ENCODE measurements around the gene DLG4. TPM values are rescaled to one million over a fixed set of nuclear protein-coding genes. Genes with fewer than 3 reads are reported as not detected.

DLG4 gene
- total RNA-seq, 1 experiment from 2014 or later = 8.9 TPM

GRCh38 chr17:7139400-7139799, 80.2 kb downstream of the DLG4 start:
- H3K4me3 ChIP-seq = no peak overlapping the region
- no peaks in the 10 kb centered on the region for H3K9me3 ChIP-seq (replicated peaks)
- no peak for DNase-seq (ENCODE audit: low read depth in 1 of 2, low spot score in 2 of 2)
- peaks cover 59% of the 10 kb centered on the region for H3K27me3 ChIP-seq (replicated peaks)
- H3K36me3 ChIP-seq = no peaks in the 10 kb centered on the region
- no peak overlapping the region for H3K27ac ChIP-seq
- no peaks in the 10 kb centered on the region for H3K4me1 ChIP-seq (replicated peaks)

- no peak for DNase-seq (ENCODE audit: low read depth in 1 of 2, low spot score in 2 of 2)
Measured at GRCh38 chr17:7138800-7139381, 80.7 kb downstream of the DLG4 start.

GRCh38 chr17:7137171-7137943, 82.3 kb downstream of the DLG4 start:
- H3K36me3 ChIP-seq = no peaks in the 10 kb centered on the region
- no peak overlapping the region for H3K4me3 ChIP-seq
- no peaks in the 10 kb centered on the region for H3K4me1 ChIP-seq (replicated peaks)
- peaks cover 54% of the 10 kb centered on the region for H3K27me3 ChIP-seq (replicated peaks)
- no peak for DNase-seq (ENCODE audit: low read depth in 1 of 2, low spot score in 2 of 2)
- no peak overlapping the region for H3K27ac ChIP-seq
- no peaks in the 10 kb centered on the region for H3K9me3 ChIP-seq (replicated peaks)

More at GRCh38 chr17:7138800-7139381, 80.7 kb downstream of the DLG4 start:
- H3K4me3 ChIP-seq = no peak overlapping the region
- H3K4me1 ChIP-seq (replicated peaks) = no peaks in the 10 kb centered on the region
- no peaks in the 10 kb centered on the region for H3K36me3 ChIP-seq
- no peak overlapping the region for H3K27ac ChIP-seq
- peaks cover 60% of the 10 kb centered on the region for H3K27me3 ChIP-seq (replicated peaks)
- no peaks in the 10 kb centered on the region for H3K9me3 ChIP-seq (replicated peaks)

Other genes with a start within 250 kb of the DLG4 start
- not detected in 2 replicates for gene ALOX12, start 223.8 kb downstream of the DLG4 start, total RNA-seq (2014; rRNA removed; shearing (Covaris generic))
- gene RNASEK, start 207.2 kb downstream of the DLG4 start, total RNA-seq (2014; rRNA removed; shearing (Covaris generic)) = 104 and 146 TPM in 2 replicates
- gene BCL6B, start 196.8 kb downstream of the DLG4 start, total RNA-seq (2014; rRNA removed; shearing (Covaris generic)) = not detected in 2 replicates
- not detected in 2 replicates for gene SLC16A13, start 183.8 kb downstream of the DLG4 start, total RNA-seq (2014; rRNA removed; shearing (Covaris generic))
- gene SLC16A11, start 175.7 kb downstream of the DLG4 start, total RNA-seq (2014; rRNA removed; shearing (Covaris generic)) = not detected in 2 replicates
- not detected in 2 replicates for gene CLEC10A, start 139.6 kb downstream of the DLG4 start, total RNA-seq (2014; rRNA removed; shearing (Covaris generic))
- not detected in 2 replicates for gene ASGR2, start 105.0 kb downstream of the DLG4 start, total RNA-seq (2014; rRNA removed; shearing (Covaris generic))
- 0.16 TPM in 1 of 2 replicates, not detected in the other for gene ASGR1, start 40.5 kb downstream of the DLG4 start, total RNA-seq (2014; rRNA removed; shearing (Covaris generic))
- 205 and 227 TPM in 2 replicates for gene ACADVL, start 102 bp upstream of the DLG4 start, total RNA-seq (2014; rRNA removed; shearing (Covaris generic))
- 30.6 and 45.3 TPM in 2 replicates for gene DVL2, start 14.7 kb upstream of the DLG4 start, total RNA-seq (2014; rRNA removed; shearing (Covaris generic))
- 27.5 and 30.3 TPM in 2 replicates for gene PHF23, start 19.6 kb upstream of the DLG4 start, total RNA-seq (2014; rRNA removed; shearing (Covaris generic))
- 139 and 146 TPM in 2 replicates for gene GABARAP, start 22.6 kb upstream of the DLG4 start, total RNA-seq (2014; rRNA removed; shearing (Covaris generic))
- 15.5 and 21.8 TPM in 2 replicates for gene CTDNEP1, start 31.9 kb upstream of the DLG4 start, total RNA-seq (2014; rRNA removed; shearing (Covaris generic))
- 37.2 and 52.4 TPM in 2 replicates for gene ELP5, start 32.4 kb upstream of the DLG4 start, total RNA-seq (2014; rRNA removed; shearing (Covaris generic))
- gene CLDN7, start 42.6 kb upstream of the DLG4 start, total RNA-seq (2014; rRNA removed; shearing (Covaris generic)) = not detected in 2 replicates
- gene SLC2A4, start 61.9 kb upstream of the DLG4 start, total RNA-seq (2014; rRNA removed; shearing (Covaris generic)) = 0.32 TPM in 1 of 2 replicates, not detected in the other
- gene YBX2, start 74.8 kb upstream of the DLG4 start, total RNA-seq (2014; rRNA removed; shearing (Covaris generic)) = not detected in 2 replicates
- 342 and 632 TPM in 2 replicates for gene EIF5A, start 87.8 kb upstream of the DLG4 start, total RNA-seq (2014; rRNA removed; shearing (Covaris generic))
- 86.3 and 112 TPM in 2 replicates for gene GPS2, start 95.5 kb upstream of the DLG4 start, total RNA-seq (2014; rRNA removed; shearing (Covaris generic))
- 8.1 and 13.8 TPM in 2 replicates for gene NEURL4, start 109.5 kb upstream of the DLG4 start, total RNA-seq (2014; rRNA removed; shearing (Covaris generic))
- gene ACAP1, start 116.7 kb upstream of the DLG4 start, total RNA-seq (2014; rRNA removed; shearing (Covaris generic)) = not detected in 2 replicates
- 5.4 and 7.0 TPM in 2 replicates for gene KCTD11, start 132.3 kb upstream of the DLG4 start, total RNA-seq (2014; rRNA removed; shearing (Covaris generic))
- not detected in 2 replicates for gene TMEM95, start 135.3 kb upstream of the DLG4 start, total RNA-seq (2014; rRNA removed; shearing (Covaris generic))
- gene TNK1, start 161.3 kb upstream of the DLG4 start, total RNA-seq (2014; rRNA removed; shearing (Covaris generic)) = not detected in 2 replicates
- gene PLSCR3, start 174.7 kb upstream of the DLG4 start, total RNA-seq (2014; rRNA removed; shearing (Covaris generic)) = 13.3 and 14.2 TPM in 2 replicates
- gene TMEM256, start 184.3 kb upstream of the DLG4 start, total RNA-seq (2014; rRNA removed; shearing (Covaris generic)) = 24.7 and 28.8 TPM in 2 replicates
- gene NLGN2, start 188.0 kb upstream of the DLG4 start, total RNA-seq (2014; rRNA removed; shearing (Covaris generic)) = 2.2 and 3.9 TPM in 2 replicates
- gene SPEM1, start 200.5 kb upstream of the DLG4 start, total RNA-seq (2014; rRNA removed; shearing (Covaris generic)) = not detected in 2 replicates
- not detected in 2 replicates for gene SPEM2, start 205.8 kb upstream of the DLG4 start, total RNA-seq (2014; rRNA removed; shearing (Covaris generic))
- not detected in 2 replicates for gene SPEM3, start 209.0 kb upstream of the DLG4 start, total RNA-seq (2014; rRNA removed; shearing (Covaris generic))
- gene TMEM102, start 215.6 kb upstream of the DLG4 start, total RNA-seq (2014; rRNA removed; shearing (Covaris generic)) = 0.45 TPM in 1 of 2 replicates, not detected in the other
- gene FGF11, start 219.7 kb upstream of the DLG4 start, total RNA-seq (2014; rRNA removed; shearing (Covaris generic)) = not detected in 2 replicates
- gene CHRNB1, start 225.2 kb upstream of the DLG4 start, total RNA-seq (2014; rRNA removed; shearing (Covaris generic)) = 3.9 and 14.7 TPM in 2 replicates